NCI-H748 (cell line): ENCODE data around the gene LRMDA.

ENCODE experiments used
- DNase-seq: peaks from one replicate; lab custom pipeline; 2025; ENCODE audit not compliant: unreplicated experiment; lab: John Stamatoyannopoulos, UW

The LRMDA gene

GRCh38 chr10:75967491-75967890 lies 536.1 kb downstream of the LRMDA start:
- no peak for DNase-seq

GRCh38 chr10:75969031-75969430 lies 537.6 kb downstream of the LRMDA start:
- no peak for DNase-seq

DNA sequence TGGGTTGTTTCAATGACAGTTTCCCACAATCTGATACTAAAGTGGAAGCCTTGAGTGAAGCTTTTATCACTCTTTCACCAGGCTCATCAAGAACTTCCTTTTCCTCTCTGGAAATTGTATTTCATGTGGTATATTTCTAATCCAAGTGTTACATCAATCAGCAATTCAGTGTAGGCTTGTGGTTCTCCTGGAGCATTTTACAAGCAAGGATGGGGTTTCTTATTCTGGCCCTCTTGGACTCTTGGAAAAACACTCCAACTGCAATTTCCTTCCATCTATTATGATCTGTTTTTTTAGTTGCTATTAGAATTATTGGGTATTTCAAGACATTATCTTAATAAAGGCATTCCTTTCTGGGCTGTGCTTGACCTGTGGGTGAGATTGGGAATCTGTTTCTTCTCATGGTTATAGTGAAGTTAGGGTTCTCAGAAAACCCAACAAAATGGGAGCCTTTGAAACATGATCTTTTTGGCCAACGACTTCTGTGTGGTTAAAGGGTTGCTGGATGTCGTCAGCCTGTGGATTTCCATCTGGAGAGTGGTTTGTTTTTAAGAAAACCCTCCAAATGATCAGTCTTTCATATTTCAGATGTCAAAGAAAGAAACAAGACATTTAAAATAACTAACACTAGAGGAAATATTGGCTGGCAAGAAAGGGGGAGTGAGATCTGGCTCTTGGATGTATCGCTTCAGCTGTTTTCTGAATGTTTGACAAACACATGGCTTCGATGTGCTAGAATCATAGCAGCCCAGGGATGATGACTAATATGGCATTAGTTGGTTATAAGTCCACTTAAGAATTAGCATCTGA lies 540.2 kb downstream of the LRMDA start:
- DNase-seq, result no peak

- peak; percentile 43 for DNase-seq
Measured at GRCh38 chr10:75972491-75973276, 541.3 kb downstream of the LRMDA start.

DNA sequence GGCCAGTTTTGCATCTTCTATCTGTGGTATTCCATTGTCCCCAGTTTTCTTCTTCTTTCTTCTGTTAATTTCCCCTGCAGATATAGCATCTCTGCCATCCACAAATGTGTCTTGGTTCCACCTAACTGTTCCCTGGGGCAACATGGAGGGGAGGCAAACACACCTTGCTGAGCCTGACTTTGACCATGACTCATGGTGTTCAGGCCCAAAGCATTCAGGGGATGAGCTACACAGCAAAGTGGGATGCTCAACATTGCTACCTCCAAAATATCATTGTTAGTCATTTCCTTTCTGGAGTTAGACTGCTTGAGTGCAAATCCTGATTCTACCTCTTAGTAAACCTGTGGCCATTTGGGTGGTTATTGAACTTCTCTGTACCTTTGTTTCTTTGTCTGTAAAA lies 542.7 kb downstream of the LRMDA start:
- no peak for DNase-seq

DNA sequence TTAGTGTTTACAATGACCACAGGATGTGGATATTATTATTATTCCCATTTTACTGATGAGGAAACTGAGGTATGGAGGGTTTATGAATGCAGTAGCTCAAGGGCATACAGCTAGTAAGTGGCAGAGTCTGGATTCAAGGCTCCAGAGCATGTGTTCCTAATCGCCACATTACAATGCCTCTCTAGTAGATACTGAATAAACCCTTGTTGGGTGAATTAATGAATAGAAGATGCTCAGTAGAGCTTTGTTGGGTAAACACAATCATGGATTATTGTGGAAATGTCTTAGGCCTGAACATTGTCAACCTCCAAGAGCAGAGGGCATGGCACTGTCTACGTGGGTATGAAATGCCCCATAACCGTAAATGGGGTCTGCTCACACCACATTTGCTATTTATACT lies 545.3 kb downstream of the LRMDA start:
- no peak for DNase-seq

DNA sequence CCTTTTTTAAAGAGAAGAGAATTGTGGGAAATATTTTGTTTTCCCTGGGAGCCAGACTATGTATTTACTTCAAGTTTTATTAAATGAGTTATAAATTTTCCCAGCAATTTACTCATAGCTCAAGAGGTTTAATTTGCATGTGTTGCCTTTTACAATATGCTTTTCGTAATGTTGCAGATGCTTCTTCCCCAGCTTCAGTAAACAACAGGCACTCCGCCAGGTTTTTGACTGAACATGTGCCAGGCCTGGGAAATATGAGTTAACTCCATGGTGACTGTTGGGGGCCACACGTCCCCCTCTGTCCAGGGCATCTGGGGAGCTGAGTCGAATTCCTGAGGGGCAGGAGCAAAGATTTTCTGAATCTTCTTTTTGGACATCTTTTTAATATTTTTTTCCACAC lies 545.7 kb downstream of the LRMDA start:
- DNase-seq, result no peak

DNA sequence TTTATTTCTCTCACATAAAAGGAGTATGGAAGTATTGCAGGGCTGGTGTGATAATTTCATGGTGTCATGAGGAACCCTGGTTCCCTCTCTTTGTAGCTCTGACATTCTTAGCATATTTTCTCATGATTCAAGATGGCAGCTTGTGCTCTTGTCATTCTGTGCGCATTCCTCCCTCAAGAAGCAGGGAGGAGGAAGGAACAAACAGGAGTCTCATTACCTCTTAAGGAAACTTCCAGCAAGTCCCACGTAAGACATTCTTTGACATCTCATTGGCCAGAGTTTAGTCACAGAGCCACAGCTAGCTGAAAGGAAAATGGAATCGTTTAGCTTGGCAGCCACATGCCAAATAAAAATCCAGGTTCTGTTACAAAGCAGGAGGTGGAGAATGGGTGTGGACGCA lies 546.8 kb downstream of the LRMDA start:
- no peak for DNase-seq

- no peak for DNase-seq
Measured at GRCh38 chr10:75980419-75981002, 549.1 kb downstream of the LRMDA start.

GRCh38 chr10:75982611-75983369 lies 551.4 kb downstream of the LRMDA start:
- DNase-seq, result no peak

DNA sequence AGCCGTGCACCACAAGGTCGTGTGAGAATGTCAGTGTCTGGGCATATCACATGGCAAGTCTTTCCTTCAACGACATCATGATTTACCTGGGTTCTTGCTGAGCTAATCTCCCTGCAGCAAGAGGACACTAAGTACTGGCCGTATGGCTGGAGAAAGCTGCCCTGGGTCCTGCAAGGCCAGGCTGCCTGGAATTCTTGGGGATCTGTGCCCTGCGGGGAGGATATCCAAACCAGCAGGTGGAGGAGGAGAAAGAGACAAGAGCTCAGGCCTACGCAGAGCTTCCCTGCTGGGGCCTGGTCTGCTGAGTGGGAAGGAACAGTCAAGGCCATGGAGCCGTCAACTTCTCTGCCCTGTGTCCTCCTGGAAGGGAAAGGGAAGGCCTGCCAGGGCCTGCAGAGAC lies 552.6 kb downstream of the LRMDA start:
- no peak for DNase-seq

- no peak for DNase-seq
Measured at GRCh38 chr10:75987616-75988015, 556.2 kb downstream of the LRMDA start.

DNA sequence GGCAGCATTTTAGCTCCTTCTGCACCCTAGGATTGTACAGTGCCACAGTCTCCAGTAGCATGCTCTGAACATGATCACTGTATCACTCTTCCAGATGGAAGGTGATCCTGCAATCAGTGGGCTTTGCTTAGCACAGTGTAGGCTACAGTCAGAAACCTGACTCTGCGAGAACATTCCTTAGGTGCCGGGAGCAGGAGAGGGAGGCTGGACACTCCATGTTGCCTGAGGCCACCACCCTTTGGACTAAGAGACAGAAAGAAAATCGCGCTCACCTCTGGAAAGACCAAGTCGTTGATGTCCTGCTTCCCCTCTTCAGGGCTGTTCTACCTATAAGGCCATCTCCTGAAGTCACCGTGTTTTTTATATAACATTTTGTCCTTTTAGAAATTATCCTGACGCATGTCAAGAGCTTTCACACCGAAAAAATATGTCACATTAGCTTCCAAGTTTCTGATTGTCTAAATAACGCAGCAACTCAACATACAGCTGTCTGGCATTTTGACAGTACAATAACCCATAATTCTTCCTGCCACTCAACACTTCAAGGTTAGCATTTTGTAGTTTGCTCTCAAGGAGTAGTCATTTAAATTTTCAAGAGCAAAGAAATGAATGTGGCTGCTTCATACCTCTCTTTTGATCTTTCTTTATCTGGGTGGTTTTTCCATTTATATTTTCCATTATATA lies 563.1 kb downstream of the LRMDA start:
- no peak for DNase-seq

GRCh38 chr10:75995041-75995430 lies 563.6 kb downstream of the LRMDA start:
- no peak for DNase-seq

DNA sequence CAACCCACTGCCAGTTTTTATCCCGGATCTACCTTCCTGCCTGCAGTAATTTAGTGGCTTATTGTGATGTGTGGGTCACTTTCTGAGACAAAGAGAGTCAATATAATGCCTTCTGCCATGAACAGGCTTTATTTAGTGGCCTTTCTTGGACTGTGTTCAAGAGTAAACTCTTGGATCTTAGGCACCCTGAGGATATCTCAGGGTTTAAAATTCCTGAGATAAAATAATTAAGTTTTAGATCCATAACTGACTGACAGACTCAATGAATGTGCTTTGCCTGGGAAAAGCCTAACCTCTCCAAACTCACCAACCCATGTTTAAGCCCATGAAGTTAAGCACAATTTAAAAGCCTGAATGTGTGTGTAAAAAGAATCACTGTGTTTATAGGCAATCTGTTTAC lies 564.3 kb downstream of the LRMDA start:
- no peak for DNase-seq

DNA sequence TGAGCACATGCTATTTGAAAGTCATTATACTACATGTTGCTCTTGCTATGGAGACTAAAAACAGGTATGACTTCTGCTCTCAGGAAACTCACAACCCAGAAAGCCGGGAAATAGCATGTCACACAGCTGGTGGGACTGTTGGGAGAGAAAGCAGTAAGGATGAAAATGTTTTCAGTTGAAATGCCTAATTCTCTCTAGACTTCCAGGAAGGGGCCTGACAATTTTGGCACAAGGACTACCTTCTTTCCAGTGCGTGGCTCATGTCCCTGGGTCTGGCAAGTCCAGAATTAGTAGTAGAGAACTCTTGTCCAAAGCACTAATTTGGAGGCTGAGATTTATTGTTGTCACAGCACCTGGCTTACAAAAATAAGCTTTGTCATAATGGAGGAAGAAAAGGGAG lies 567.6 kb downstream of the LRMDA start:
- DNase-seq, result no peak

DNA sequence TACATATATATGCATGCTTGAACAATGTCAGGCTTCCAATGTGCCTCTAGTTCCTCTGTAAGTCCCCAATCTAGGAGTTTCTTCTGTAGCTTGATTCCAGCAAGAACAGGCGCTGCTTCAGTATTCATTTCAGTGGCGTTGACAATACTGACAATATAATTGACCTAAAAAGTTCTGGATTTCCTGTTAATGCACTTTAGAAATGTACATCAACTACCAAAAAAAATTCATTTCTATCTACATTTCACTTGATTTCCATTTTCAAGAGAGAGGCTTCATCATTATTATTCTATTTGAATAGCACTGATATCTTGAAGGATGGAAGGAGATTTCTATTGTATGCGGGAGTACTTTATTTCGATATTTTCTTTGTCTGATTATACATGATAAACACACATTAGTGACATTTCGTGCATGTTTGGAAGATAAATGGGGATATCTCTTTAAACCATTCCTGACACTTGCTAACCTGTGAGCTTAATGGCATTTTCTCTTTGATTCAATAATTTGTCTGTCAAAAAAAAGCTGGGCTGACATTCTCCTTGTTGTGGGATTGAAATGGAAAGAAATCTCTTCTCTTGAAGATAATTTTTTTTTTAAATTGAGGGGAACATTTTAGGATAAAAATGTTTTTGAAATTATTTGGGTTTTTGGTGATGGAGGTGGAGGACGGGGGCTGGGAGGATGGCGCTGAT lies 568.2 kb downstream of the LRMDA start:
- no peak for DNase-seq

DNA sequence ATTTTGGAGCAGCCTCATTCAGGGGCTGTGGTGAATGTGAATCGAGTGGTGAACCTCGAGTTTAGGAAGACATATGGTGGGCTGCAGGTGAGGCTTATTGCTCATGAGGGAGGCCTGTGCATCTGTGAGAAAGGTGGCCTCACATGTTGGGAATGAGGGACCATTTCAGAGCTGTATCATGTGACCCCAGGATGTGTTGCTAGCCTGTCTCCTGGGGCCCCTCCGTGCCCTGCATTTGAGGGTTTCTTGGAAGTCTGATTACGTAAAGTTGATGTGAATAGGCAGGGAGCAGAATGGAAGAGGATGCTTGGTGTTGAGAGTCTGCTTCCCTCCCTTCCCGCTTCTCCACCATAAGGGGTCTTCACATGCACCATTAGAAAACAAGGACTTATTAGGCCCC lies 569.1 kb downstream of the LRMDA start:
- DNase-seq, result no peak

DNA sequence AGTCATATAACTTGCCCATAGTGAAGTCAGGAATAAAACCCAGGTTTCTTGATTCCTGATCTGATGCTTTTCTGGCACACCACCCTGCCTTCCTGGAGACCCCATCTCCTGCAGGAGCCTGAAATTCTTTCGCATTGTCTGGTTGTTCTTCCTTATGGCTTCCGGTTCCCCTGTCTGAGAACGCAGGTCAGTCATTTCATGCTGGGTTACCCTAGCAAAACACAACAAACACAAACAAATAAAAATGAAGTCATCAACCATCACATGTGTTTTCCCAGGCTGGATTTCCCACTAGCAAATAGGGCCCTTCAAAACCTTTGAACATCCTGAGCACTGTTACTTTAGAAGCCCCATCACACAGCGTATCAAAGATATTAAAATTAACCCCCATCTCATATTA lies 569.6 kb downstream of the LRMDA start:
- no peak for DNase-seq

- DNase-seq, result no peak
Measured at GRCh38 chr10:76001461-76001860, 570.0 kb downstream of the LRMDA start.
